GM15510 (cell line): ENCODE measurements around the gene SEMA7A.

Source experiments
- POLR2A ChIP-seq: IDR thresholded peaks from 3 replicates; pipeline ENCODE4 v1.6.1; 2011; ENCODE audit warnings: borderline replicate concordance; ENCODE audit not compliant: insufficient read length; ENCODE audit errors: extremely low read depth

Gene SEMA7A

GRCh38 chr15:74403588-74403919 is 30.2 kb downstream of the SEMA7A start:
- TF ChIP-seq POLR2A = peak; percentile 20

- TF ChIP-seq POLR2A = peak; percentile 48
Measured at GRCh38 chr15:74402873-74403587, 30.7 kb downstream of the SEMA7A start.

- no peak for TF ChIP-seq POLR2A
Measured at GRCh38 chr15:74402337-74402841, 31.4 kb downstream of the SEMA7A start.

GRCh38 chr15:74400915-74401757 is 32.6 kb downstream of the SEMA7A start:
- peak; percentile 34 for TF ChIP-seq POLR2A

GRCh38 chr15:74400313-74400860 is 33.4 kb downstream of the SEMA7A start:
- no peak for TF ChIP-seq POLR2A

GRCh38 chr15:74399511-74400312 is 34.0 kb downstream of the SEMA7A start:
- peak; percentile 51 for TF ChIP-seq POLR2A

GRCh38 chr15:74399100-74399499 is 34.7 kb downstream of the SEMA7A start:
- TF ChIP-seq POLR2A = no peak

- no peak for TF ChIP-seq POLR2A
Measured at GRCh38 chr15:74398183-74398582, 35.6 kb downstream of the SEMA7A start.

GRCh38 chr15:74397239-74398068 is 36.3 kb downstream of the SEMA7A start:
- no peak for TF ChIP-seq POLR2A

GRCh38 chr15:74396445-74397238 is 37.1 kb downstream of the SEMA7A start:
- TF ChIP-seq POLR2A = peak; percentile 44

GRCh38 chr15:74396146-74396438 is 37.7 kb downstream of the SEMA7A start:
- no peak for TF ChIP-seq POLR2A

- no peak for TF ChIP-seq POLR2A
Measured at GRCh38 chr15:74395319-74396145, 38.2 kb downstream of the SEMA7A start.
